SK-MEL-5 (cell line): ENCODE results near the gene SI. TPM values are rescaled to one million over a fixed set of nuclear protein-coding genes. Genes with fewer than 3 reads are reported as not detected.

Experiments used
- small RNA-seq, 2 experiments: library from RNA; depleted of rRNA; stranded (forward); fragments of <200 nt; gene quantifications; one replicate each; pipeline ENCODE3, GENCODE V24; 2014
- total RNA-seq: library from RNA; depleted of rRNA; stranded (reverse); fragments of >200 nt; shearing (Covaris generic); gene quantifications from 2 replicates; pipeline ENCODE4 v1.2.3, GENCODE V29; 2014; rRNA removed

The SI gene
- total RNA-seq, 1 experiment from 2014 or later: not detected

Small RNA genes within 50 kb of the gene (small RNA-seq; reads per million reads assigned to genes)
- 0 reads per million in 2 experiments for gene RF00019

Other genes with a start within 250 kb of the SI start
- not detected in 2 replicates for gene SLITRK3, start 117.9 kb upstream of the SI start, total RNA-seq